IMR-90 (cell line): ENCODE measurements around the gene ARHGAP19.

Experiments
- CEBPB ChIP-seq: IDR thresholded peaks from 2 replicates; pipeline ENCODE4 v1.6.1; 2012; ENCODE audit warnings: low read depth, low read length, improper control_type of control experiment
- CHD1 ChIP-seq: IDR thresholded peaks from 2 replicates; pipeline ENCODE4 v1.6.1; 2012; ENCODE audit warnings: low read depth, low read length, improper control_type of control experiment
- FOS ChIP-seq: fragments of 150-350 bp; IDR thresholded peaks from 2 replicates; pipeline ENCODE4 v1.6.1; 2016; ENCODE audit warnings: low read depth, low read length
- NFE2L2 ChIP-seq: fragments of 150-350 bp; IDR thresholded peaks from 2 replicates; pipeline ENCODE4 v1.6.1; 2016; ENCODE audit warnings: low read depth, mild to moderate bottlenecking, low read length
- POLR2A ChIP-seq: IDR thresholded peaks from 2 replicates; pipeline ENCODE4 v1.6.1; 2012; ENCODE audit warnings: mild to moderate bottlenecking, low read depth, low read length
- SMC3 ChIP-seq: fragments of 150-350 bp; IDR thresholded peaks from 2 replicates; pipeline ENCODE4 v1.6.1; 2016; ENCODE audit warnings: low read depth, mild to moderate bottlenecking, antibody characterized with exemption, low read length, moderate library complexity
- TF ChIP-seq, protein P1 (sequence below): conservative IDR thresholded peaks from 2 replicates; pipeline ENCODE4 v1.5.1; 2012; ENCODE audit warnings: mild to moderate bottlenecking, low read depth, low read length, improper control_type of control experiment
- TF ChIP-seq, protein P2 (sequence below): fragments of 150-350 bp; IDR thresholded peaks from 2 replicates; pipeline ENCODE4 v1.6.1; 2017; ENCODE audit warnings: mild to moderate bottlenecking, antibody characterized with exemption, low read length, low read depth

DNA sequence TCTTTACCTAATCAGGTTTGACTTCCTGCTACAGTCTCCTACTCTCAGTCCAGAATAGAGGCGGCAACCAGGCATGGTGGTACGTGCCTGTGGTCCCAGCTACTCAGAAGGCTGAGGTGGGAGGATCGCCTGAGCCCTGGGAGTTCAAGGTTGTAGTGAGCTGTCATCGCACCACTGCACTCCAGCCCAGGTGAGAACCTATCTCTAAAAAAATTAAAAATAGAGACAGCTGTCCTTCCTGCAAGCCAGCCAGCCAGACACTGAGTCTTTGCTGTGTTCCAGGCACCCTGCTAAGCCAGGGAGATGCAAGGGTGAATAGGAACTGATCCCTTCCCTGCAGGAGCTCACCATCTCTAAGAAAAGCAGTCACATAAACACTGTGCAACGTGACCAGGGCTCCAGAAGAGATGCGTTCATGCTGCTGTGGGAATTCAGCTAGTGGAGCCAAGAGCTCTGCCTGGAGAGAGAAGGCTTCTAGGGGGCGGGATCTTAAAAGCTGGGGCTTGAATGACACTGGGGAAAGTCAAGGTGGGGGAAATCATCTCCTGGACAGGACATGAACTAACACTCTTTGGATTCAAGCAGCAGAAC, 84.6 kb downstream of the ARHGAP19 start:
- TF ChIP-seq, protein P1, sequence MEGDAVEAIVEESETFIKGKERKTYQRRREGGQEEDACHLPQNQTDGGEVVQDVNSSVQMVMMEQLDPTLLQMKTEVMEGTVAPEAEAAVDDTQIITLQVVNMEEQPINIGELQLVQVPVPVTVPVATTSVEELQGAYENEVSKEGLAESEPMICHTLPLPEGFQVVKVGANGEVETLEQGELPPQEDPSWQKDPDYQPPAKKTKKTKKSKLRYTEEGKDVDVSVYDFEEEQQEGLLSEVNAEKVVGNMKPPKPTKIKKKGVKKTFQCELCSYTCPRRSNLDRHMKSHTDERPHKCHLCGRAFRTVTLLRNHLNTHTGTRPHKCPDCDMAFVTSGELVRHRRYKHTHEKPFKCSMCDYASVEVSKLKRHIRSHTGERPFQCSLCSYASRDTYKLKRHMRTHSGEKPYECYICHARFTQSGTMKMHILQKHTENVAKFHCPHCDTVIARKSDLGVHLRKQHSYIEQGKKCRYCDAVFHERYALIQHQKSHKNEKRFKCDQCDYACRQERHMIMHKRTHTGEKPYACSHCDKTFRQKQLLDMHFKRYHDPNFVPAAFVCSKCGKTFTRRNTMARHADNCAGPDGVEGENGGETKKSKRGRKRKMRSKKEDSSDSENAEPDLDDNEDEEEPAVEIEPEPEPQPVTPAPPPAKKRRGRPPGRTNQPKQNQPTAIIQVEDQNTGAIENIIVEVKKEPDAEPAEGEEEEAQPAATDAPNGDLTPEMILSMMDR = no peak
- TF ChIP-seq POLR2A (no peak), CEBPB (no peak), FOS (no peak), CHD1 (no peak), SMC3 (no peak), NFE2L2 (no peak)
- TF ChIP-seq, protein P2, sequence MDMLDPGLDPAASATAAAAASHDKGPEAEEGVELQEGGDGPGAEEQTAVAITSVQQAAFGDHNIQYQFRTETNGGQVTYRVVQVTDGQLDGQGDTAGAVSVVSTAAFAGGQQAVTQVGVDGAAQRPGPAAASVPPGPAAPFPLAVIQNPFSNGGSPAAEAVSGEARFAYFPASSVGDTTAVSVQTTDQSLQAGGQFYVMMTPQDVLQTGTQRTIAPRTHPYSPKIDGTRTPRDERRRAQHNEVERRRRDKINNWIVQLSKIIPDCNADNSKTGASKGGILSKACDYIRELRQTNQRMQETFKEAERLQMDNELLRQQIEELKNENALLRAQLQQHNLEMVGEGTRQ = no peak
